PC-3 (cell line): ENCODE results near the gene PLCB2. TPM values are rescaled to one million over a fixed set of nuclear protein-coding genes. Genes with fewer than 3 reads are reported as not detected.

Experiments
- ATAC-seq: fragments of 200-7000 bp; cut with Tn5 transposase; 2 replicates; pipeline ENCODE4 v1.9.1; 2020; ENCODE audit warnings: mild to moderate bottlenecking, moderate library complexity
- BruUV-seq: library from RNA; stranded (reverse); fragments of 400-500 nt; replicated peaks from 2 replicates; lab custom pipeline; 2021; lab: Mats Ljungman, UMichigan
- CTCF ChIA-PET: fragments of 300-600 bp; sonication (Branson Sonifier 250); formaldehyde crosslinking; loops from one replicate; lab custom pipeline; 2022; ENCODE audit warnings: antibody characterized with exemption; lab: Charles Lee
- POLR2A ChIA-PET: fragments of 300-600 bp; sonication (Branson Sonifier 250); formaldehyde crosslinking; loops from one replicate; lab custom pipeline; 2022; ENCODE audit warnings: antibody characterized with exemption; ENCODE audit not compliant: unreplicated experiment; lab: Charles Lee
- DNase-seq: peaks from one replicate; pipeline ENCODE4 v3.0.0-alpha.2; 2015
- H2AFZ ChIP-seq: fragments of 300-600 bp; sonication (generic); 2 replicates; pipeline ENCODE4 v1.6.0; 2016; ENCODE audit warnings: antibody characterized with exemption, low read length
- H3F3A ChIP-seq: fragments of 300-600 bp; sonication (generic); one replicate; pipeline ENCODE4 v1.6.0; 2017; ENCODE audit warnings: antibody characterized with exemption, low read length, control low read depth, mild to moderate bottlenecking; ENCODE audit not compliant: unreplicated experiment
- H3K27ac ChIP-seq: fragments of 300-600 bp; sonication (generic); 2 replicates; pipeline ENCODE4 v1.5.1; 2016; ENCODE audit warnings: mild to moderate bottlenecking, low read length
- H3K27me3 ChIP-seq: fragments of 300-600 bp; sonication (generic); 2 replicates; pipeline ENCODE4 v1.6.1; 2016; ENCODE audit warnings: low read length, mixed read lengths
- H3K36me3 ChIP-seq: fragments of 300-600 bp; sonication (generic); 2 replicates; pipeline ENCODE4 v1.6.1; 2016; ENCODE audit warnings: low read depth, mixed run types, low read length, mixed read lengths
- H3K4me1 ChIP-seq: fragments of 300-600 bp; sonication (generic); 2 replicates; pipeline ENCODE4 v1.5.1; 2016; ENCODE audit warnings: low read length; ENCODE audit not compliant: insufficient read depth
- H3K4me2 ChIP-seq: fragments of 300-600 bp; sonication (generic); 2 replicates; pipeline ENCODE4 v1.6.0; 2016; ENCODE audit warnings: low read length
- H3K4me3 ChIP-seq: fragments of 300-600 bp; sonication (generic); 2 replicates; pipeline ENCODE4 v1.5.1; 2016; ENCODE audit warnings: mild to moderate bottlenecking, low read length, mixed read lengths
- H3K79me2 ChIP-seq: fragments of 300-600 bp; sonication (generic); 2 replicates; pipeline ENCODE4 v1.6.1; 2017; ENCODE audit warnings: low read length, mixed read lengths
- H3K9ac ChIP-seq: fragments of 300-600 bp; sonication (generic); 2 replicates; pipeline ENCODE4 v1.6.0; 2016; ENCODE audit warnings: mild to moderate bottlenecking, low read length
- H3K9me2 ChIP-seq: fragments of 300-600 bp; sonication (generic); replicated peaks from 2 replicates; pipeline ENCODE4 v1.6.1; 2016; ENCODE audit warnings: mixed run types, low read length, mixed read lengths
- H3K9me3 ChIP-seq: fragments of 300-600 bp; sonication (generic); 2 replicates; pipeline ENCODE4 v1.6.1; 2016; ENCODE audit warnings: low read length, mixed read lengths
- H4K20me1 ChIP-seq: fragments of 300-600 bp; sonication (generic); 2 replicates; pipeline ENCODE4 v1.6.1; 2016; ENCODE audit warnings: low read length, mixed read lengths
- EZH2 ChIP-seq: fragments of 300-600 bp; sonication (generic); IDR thresholded peaks from one replicate; pipeline ENCODE4 v1.6.1; 2017; ENCODE audit warnings: antibody characterized with exemption, mild to moderate bottlenecking, low read length; ENCODE audit not compliant: unreplicated experiment
- EZH2phosphoT487 ChIP-seq: fragments of 300-600 bp; sonication (generic); IDR thresholded peaks from 2 replicates; pipeline ENCODE4 v1.6.1; 2018; ENCODE audit warnings: mild to moderate bottlenecking, antibody characterized with exemption, low read length, borderline replicate concordance
- intact Hi-C: fragments of 100-400 bp; cut with micrococcal nuclease; formaldehyde crosslinking; loops from 2 replicates; pipeline ENCODE4 v1.9.0; 2023
- total RNA-seq: library from RNA; depleted of rRNA; stranded (reverse); fragments of >200 nt; gene quantifications from 2 replicates; pipeline ENCODE4 v1.2.3, GENCODE V29; 2014
- TF ChIP-seq, protein P1 (sequence below): fragments of 300-600 bp; sonication (generic); conservative IDR thresholded peaks from 2 replicates; pipeline ENCODE4 v1.5.1; 2017; ENCODE audit warnings: antibody characterized with exemption, low read depth, mild to moderate bottlenecking, low read length

The PLCB2 gene
- total RNA-seq, 1 experiment from 2014 or later, result 3.2 TPM

DNA sequence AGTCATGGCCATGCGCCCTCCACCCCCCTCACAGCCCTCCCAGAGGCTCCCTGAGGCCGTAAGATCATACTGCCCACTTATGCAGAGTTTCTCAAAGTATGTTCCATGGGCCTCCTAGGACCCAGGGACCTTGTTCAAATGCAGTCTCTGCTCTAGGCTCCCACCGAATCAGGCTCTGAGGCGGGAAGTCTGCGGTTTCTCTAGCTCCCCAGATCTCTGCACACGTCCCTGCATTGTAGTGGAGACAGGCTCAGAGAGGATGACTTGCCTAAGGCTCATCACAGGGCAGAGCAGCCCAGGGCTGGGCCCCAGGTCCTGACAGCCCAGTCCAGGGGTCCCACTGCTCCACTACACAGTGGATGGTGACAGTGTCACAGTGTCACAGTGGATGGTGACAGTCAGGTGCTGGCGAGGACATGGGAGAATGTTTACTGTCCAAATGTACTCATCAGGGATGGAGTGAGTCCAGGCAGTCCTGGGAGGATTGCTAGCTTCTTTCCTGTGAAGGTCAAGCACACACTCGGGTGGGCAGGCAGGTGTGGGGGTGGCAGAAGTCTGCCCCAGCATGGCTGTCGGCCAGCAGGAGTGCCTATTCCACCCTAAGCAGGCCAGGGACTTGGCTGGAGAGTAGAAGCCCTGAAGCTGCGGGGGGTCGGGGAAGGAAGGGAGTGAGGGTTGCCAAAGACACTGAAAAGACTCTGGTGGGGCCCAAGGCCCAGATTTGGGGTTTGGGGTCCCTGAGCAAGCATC, 37.3 kb downstream of the PLCB2 start:
- no peaks in the 10 kb centered on the region for H3K27me3 ChIP-seq
- DNase-seq, result no peak
- H3K4me3 ChIP-seq, result no peak overlapping the region
- TF ChIP-seq EZH2 (no peak), EZH2phosphoT487 (no peak)
- TF ChIP-seq, protein P1, sequence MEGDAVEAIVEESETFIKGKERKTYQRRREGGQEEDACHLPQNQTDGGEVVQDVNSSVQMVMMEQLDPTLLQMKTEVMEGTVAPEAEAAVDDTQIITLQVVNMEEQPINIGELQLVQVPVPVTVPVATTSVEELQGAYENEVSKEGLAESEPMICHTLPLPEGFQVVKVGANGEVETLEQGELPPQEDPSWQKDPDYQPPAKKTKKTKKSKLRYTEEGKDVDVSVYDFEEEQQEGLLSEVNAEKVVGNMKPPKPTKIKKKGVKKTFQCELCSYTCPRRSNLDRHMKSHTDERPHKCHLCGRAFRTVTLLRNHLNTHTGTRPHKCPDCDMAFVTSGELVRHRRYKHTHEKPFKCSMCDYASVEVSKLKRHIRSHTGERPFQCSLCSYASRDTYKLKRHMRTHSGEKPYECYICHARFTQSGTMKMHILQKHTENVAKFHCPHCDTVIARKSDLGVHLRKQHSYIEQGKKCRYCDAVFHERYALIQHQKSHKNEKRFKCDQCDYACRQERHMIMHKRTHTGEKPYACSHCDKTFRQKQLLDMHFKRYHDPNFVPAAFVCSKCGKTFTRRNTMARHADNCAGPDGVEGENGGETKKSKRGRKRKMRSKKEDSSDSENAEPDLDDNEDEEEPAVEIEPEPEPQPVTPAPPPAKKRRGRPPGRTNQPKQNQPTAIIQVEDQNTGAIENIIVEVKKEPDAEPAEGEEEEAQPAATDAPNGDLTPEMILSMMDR, result no peak
- no peaks in the 10 kb centered on the region for H3K9me2 ChIP-seq
- no peak overlapping the region for H3K9ac ChIP-seq
- POLR2A ChIA-PET, result no interaction called here
- no TSS peak for BruUV-seq
- H3K79me2 ChIP-seq, result no peaks in the 10 kb centered on the region
- H3K27ac ChIP-seq, result no peak overlapping the region
- no peaks in the 10 kb centered on the region for H3F3A ChIP-seq
- H2AFZ ChIP-seq, result no peak overlapping the region
- peaks cover 9% of the 10 kb centered on the region for H3K36me3 ChIP-seq
- CTCF ChIA-PET, result no interaction called here
- H4K20me1 ChIP-seq, result no peaks in the 10 kb centered on the region
- ATAC-seq, result no peak
- H3K9me3 ChIP-seq, result no peaks in the 10 kb centered on the region
- intact Hi-C loops, result loop anchor here (5.0 kb wide), 1 partner anchor 33 kb away; the partner anchor contains the start of gene PAK6
- no peak overlapping the region for H3K4me2 ChIP-seq
- H3K4me1 ChIP-seq, result peaks cover 21% of the 10 kb centered on the region

DNA sequence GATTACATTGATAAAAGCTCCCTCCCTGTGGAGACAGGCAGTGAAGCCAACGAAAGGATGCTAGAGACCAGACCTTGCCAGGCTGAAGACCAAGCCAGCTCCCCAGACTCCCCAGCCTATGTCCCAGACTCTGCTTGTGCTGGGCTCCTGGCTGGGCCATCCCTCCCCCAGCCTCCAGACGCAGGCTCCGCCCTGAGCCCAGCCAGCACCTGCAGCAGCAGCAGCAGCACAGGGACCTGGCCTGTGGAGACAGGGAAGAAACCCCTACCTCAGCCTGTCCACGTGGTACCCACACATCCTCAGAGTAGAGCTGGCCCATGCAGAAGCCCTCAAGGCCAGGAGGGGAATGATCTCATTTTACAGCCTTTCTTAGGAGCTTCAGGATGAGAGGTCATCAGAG, 38.1 kb downstream of the PLCB2 start:
- Histone ChIP-seq H3K9ac (no peak overlapping the region), H3K4me2 (no peak overlapping the region), H4K20me1 (no peaks in the 10 kb centered on the region), H3K27me3 (no peaks in the 10 kb centered on the region), H3K79me2 (no peaks in the 10 kb centered on the region), H2AFZ (no peak overlapping the region), H3F3A (no peaks in the 10 kb centered on the region), H3K36me3 (peaks cover 8% of the 10 kb centered on the region), H3K9me2 (no peaks in the 10 kb centered on the region), H3K4me1 (peaks cover 21% of the 10 kb centered on the region), H3K27ac (no peak overlapping the region), H3K4me3 (no peak overlapping the region), H3K9me3 (no peaks in the 10 kb centered on the region)
- ChIA-PET POLR2A (no interaction called here), CTCF (no interaction called here)
- no peak for TF ChIP-seq EZH2
- TF ChIP-seq, protein P1, result no peak
- TF ChIP-seq EZH2phosphoT487, result no peak
- DNase-seq, result no peak
- no TSS peak for BruUV-seq
- no peak for ATAC-seq
- intact Hi-C loops, result loop anchor here (5.0 kb wide), 1 partner anchor 32 kb away; the partner anchor contains the start of gene PAK6

- Histone ChIP-seq H3K4me3 (no peak overlapping the region), H3K27me3 (no peaks in the 10 kb centered on the region), H3K36me3 (peaks cover 3% of the 10 kb centered on the region; the same call in 1 of the 2 replicates), H3K9ac (peak overlapping the region; percentile 45; the same call in 1 of the 2 replicates), H3K4me2 (peak overlapping the region; percentile 70; the same call in 1 of the 2 replicates), H4K20me1 (no peaks in the 10 kb centered on the region), H2AFZ (no peak overlapping the region), H3F3A (no peaks in the 10 kb centered on the region), H3K4me1 (peaks cover 21% of the 10 kb centered on the region), H3K9me3 (no peaks in the 10 kb centered on the region), H3K27ac (peak overlapping the region; percentile 77), H3K79me2 (no peaks in the 10 kb centered on the region), H3K9me2 (no peaks in the 10 kb centered on the region)
- ATAC-seq (no peak), DNase-seq (no peak)
- CTCF ChIA-PET, result interaction anchor here (1.6 kb wide), 1 partner anchor 28 kb away, joined by 10 read pairs; the partner anchor contains the start of gene PAK6
- TF ChIP-seq EZH2phosphoT487 (no peak), EZH2 (no peak)
- TF ChIP-seq, protein P1, result no peak
- BruUV-seq, result no TSS peak
- intact Hi-C loops, result loop anchor here (2.0 kb wide), 2 partner anchors 15 to 51 kb away; no protein-coding TSS in a partner anchor
- POLR2A ChIA-PET, result no interaction called here
Observed at GRCh38 chr15:40267670-40268069, 40.1 kb downstream of the PLCB2 start.
